Endothelial cell of umbilical vein (primary cell): ENCODE measurements around the gene CCDC18.
"Not testable (repeated sequence)": the region's sequence is repeated elsewhere in the genome, so short reads cannot be mapped to it uniquely, and the experiment has no call there.

Source experiments
- EZH2 ChIP-seq: IDR thresholded peaks from 2 replicates; pipeline ENCODE4 v1.6.1; 2012; ENCODE audit warnings: borderline replicate concordance, low read depth, mild to moderate bottlenecking, moderate library complexity, low read length, inconsistent platforms; ENCODE audit not compliant: severe bottlenecking
- FOS ChIP-seq: IDR thresholded peaks from 2 replicates; pipeline ENCODE4 v1.6.1; 2011; ENCODE audit warnings: mild to moderate bottlenecking, low read length, moderate library complexity, borderline replicate concordance; ENCODE audit not compliant: insufficient read depth
- GATA2 ChIP-seq: IDR thresholded peaks from 2 replicates; pipeline ENCODE4 v1.7.0; 2011; ENCODE audit warnings: low read depth, mild to moderate bottlenecking, moderate library complexity, mixed read lengths, low read length; ENCODE audit not compliant: insufficient read length, insufficient read depth
- JUN ChIP-seq: IDR thresholded peaks from 2 replicates; pipeline ENCODE4 v1.6.1; 2011; ENCODE audit warnings: borderline replicate concordance, low read depth; ENCODE audit not compliant: insufficient read length, insufficient read depth
- POLR2A ChIP-seq: IDR thresholded peaks from 2 replicates; pipeline ENCODE4 v1.6.1; 2012; ENCODE audit warnings: low read depth, mild to moderate bottlenecking, control low read depth, low read length
- POLR2AphosphoS5 ChIP-seq: IDR thresholded peaks from 2 replicates; pipeline ENCODE4 v1.6.1; 2012; ENCODE audit warnings: low read depth, mild to moderate bottlenecking, control low read depth, low read length, moderate library complexity; ENCODE audit not compliant: insufficient read depth
- TF ChIP-seq, protein P1 (sequence below), 2 donors: IDR thresholded peaks; 1 replicate in 1 of 2; 2 replicates in 1 of 2; pipeline ENCODE4 v1.5.1; 2011; ENCODE audit warnings: low read length in 2 of 2, mild to moderate bottlenecking in 2 of 2, moderate library complexity in 2 of 2, control low read depth in 1 of 2, inconsistent platforms in 1 of 2, low read depth in 1 of 2; ENCODE audit not compliant: insufficient read depth in 1 of 2; ENCODE audit errors: extremely low read depth in 1 of 2
- TF ChIP-seq, protein P2 (sequence below): IDR thresholded peaks from 2 replicates; pipeline ENCODE4 v1.6.1; 2011; ENCODE audit not compliant: insufficient read depth, insufficient read length

- not testable (repeated sequence) for TF ChIP-seq POLR2A, FOS, EZH2, GATA2, POLR2AphosphoS5, JUN
- TF ChIP-seq, protein P1, sequence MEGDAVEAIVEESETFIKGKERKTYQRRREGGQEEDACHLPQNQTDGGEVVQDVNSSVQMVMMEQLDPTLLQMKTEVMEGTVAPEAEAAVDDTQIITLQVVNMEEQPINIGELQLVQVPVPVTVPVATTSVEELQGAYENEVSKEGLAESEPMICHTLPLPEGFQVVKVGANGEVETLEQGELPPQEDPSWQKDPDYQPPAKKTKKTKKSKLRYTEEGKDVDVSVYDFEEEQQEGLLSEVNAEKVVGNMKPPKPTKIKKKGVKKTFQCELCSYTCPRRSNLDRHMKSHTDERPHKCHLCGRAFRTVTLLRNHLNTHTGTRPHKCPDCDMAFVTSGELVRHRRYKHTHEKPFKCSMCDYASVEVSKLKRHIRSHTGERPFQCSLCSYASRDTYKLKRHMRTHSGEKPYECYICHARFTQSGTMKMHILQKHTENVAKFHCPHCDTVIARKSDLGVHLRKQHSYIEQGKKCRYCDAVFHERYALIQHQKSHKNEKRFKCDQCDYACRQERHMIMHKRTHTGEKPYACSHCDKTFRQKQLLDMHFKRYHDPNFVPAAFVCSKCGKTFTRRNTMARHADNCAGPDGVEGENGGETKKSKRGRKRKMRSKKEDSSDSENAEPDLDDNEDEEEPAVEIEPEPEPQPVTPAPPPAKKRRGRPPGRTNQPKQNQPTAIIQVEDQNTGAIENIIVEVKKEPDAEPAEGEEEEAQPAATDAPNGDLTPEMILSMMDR (IDR thresholded peaks at IDR 0.05; ENCODE audit: extremely low read depth in 1 of 2, insufficient read depth in 1 of 2, low read depth in 1 of 2, low read length in 2 of 2), result not testable (repeated sequence)
- TF ChIP-seq, protein P2, sequence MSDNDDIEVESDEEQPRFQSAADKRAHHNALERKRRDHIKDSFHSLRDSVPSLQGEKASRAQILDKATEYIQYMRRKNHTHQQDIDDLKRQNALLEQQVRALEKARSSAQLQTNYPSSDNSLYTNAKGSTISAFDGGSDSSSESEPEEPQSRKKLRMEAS, result not testable (repeated sequence)
Measured at GRCh38 chr1:93174638-93175037, 5.9 kb upstream of the CCDC18 start.
